ENCODE measurements around the gene TICAM2.
A peak's percentile ranks its signal among the peaks of the same experiment; 100 is the strongest.

The TICAM2 gene

DNA sequence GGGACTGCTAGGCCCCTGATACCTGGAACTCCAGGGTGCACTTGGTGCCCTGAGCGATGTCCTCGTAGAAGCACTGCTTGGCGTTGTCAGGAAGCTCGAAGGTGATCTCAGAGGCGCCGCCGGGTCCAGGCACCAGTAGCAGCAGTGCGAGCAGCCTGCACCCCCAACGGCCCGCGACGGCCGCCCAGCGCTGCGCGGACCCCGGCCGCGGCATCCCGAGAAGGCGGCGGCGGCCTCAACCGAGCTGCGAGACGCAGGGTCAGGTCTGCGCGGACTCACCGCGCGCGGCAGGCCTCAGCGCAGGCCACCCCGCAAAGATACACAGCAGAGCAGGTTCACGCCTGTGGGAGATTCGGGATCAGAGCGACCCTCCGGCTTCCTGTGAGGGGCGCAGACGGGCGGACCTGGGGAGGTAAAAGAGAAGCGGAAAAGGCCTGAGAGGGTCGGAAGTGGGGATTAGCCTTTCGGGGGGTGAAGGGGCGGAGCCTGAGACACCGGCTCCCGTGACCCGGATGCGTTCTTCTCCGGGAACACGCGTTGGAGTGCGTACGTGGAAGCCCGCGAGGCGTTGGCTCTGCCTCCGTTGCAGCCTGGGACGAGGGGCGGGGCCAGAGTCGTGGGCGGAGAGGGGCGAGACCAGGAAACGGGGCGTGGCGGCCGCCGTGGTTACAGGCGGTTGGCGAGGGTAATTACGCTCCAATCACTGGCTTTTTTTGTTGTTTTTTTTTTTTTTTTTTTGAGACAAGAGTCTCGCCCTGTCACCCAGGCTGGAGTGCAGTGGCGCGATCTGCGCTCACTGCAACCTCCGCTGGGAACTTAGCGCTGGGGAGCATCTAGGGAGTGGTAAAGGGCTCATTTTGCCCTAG is 23.5 kb upstream of the TICAM2 start, which contains the start of gene TMED7:
Gene TMED7, minus strand, starts transcription at position 458 of the 866 bp plus-strand sequence. Its CDS starts 244 bp downstream, at position 214.
- peak within 1 kb of the TSS; percentile 90 for H3K4me3 ChIP-seq
- peak within 1 kb of the TSS; percentile 94 to 97 for H3K27ac ChIP-seq
- DNase-seq (ENCODE audit: low spot score): peak; percentile 99
- TF ChIP-seq, protein P1, sequence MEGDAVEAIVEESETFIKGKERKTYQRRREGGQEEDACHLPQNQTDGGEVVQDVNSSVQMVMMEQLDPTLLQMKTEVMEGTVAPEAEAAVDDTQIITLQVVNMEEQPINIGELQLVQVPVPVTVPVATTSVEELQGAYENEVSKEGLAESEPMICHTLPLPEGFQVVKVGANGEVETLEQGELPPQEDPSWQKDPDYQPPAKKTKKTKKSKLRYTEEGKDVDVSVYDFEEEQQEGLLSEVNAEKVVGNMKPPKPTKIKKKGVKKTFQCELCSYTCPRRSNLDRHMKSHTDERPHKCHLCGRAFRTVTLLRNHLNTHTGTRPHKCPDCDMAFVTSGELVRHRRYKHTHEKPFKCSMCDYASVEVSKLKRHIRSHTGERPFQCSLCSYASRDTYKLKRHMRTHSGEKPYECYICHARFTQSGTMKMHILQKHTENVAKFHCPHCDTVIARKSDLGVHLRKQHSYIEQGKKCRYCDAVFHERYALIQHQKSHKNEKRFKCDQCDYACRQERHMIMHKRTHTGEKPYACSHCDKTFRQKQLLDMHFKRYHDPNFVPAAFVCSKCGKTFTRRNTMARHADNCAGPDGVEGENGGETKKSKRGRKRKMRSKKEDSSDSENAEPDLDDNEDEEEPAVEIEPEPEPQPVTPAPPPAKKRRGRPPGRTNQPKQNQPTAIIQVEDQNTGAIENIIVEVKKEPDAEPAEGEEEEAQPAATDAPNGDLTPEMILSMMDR (IDR thresholded peaks at IDR 0.05): no peak

DNA sequence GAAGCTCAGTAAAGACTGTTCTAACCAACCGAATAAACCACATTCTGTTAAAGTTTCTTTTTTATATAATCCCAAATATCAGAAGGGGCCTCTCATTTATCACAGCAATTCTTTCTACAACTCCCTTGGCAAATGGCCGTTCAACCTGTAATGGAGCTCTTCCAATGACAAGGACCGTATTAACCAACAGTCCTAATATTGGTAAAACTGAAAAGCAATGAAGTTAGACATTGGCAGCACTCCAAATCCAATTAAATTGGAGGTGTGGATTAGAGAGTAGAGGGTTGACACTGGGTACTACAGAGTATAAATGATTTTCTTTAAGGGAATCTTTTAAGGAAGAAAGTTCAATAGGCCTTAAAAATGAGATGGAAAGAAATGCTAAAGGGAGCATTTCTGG is 22.7 kb upstream of the TICAM2 start:
- Histone ChIP-seq H3K27ac (peak overlapping the region; percentile 94 to 97), H3K4me3 (peak overlapping the region; percentile 90)
- TF ChIP-seq, protein P1 (IDR thresholded peaks at IDR 0.05): no peak
- DNase-seq (ENCODE audit: low spot score): no peak

DNA sequence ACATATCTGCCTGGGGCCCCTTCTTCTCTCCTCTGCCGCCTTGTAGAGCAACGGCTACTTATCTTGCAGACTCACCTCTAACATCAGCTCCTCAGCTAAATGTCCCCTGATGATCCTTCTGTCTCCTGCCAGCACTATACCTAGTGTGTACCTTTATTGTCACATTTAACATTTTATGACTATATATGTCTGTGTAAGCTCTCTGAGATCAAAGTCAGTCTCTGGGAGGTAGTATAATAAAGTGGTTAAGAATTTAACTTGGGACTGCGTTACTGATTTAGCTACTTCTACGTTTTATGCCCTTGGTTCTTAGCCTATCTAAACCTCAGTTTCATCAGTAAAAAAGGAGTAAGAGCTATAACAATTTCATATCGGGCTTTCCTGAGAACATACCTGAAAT is 21.4 kb upstream of the TICAM2 start:
- Histone ChIP-seq H3K27ac (peak overlapping the region in 1 of 2 donors; percentile 94), H3K4me3 (peak overlapping the region; percentile 90)
- no peak for DNase-seq (ENCODE audit: low spot score)
- TF ChIP-seq, protein P1 (IDR thresholded peaks at IDR 0.05): no peak

DNA sequence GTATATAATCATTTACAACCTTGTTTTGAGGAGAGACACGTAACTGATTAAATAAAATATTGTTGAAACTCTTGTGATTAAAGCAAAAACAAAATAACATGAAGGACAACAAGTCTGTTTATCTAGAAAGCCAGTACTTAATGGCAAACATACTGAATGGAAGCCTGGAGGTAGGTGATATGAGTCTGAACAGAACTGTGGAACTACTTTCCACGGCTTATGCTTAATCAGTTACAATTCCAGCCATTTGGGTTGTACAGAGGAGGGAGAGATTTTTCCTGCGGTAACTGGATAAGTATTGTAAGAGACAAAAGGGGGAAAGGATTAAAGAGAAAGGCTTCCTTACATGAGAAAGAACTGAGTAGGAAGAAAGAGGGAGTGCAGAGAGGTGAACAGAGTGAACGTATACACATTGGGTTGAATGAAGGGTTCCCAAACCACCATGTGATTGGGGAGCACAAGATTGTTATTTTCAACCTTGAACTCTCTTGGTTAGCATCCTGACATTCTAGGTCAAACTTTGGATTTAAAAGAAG is 19.2 kb upstream of the TICAM2 start:
- no peak for DNase-seq (ENCODE audit: low spot score)
- TF ChIP-seq, protein P1 (IDR thresholded peaks at IDR 0.05): no peak
- Histone ChIP-seq H3K27ac (no peak overlapping the region), H3K4me3 (no peak overlapping the region)

DNA sequence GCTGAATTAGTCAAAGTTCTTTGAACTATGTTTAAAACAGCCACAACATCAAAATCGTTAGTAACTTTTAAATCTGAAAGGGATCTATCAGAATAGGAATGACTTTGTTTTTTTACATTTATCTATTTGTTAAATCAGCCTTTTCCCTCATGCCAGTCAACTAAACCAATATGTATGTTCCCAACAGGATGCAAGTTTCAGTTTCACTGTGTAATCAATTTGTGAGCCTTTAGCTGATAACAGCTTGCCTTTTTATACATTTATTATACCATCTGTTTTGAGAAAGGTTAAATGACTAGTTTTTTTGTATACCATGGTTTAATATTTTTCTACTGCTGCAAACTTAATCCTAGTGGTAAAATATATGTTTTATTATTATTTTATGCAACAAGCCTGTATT is 14.6 kb upstream of the TICAM2 start:
- no peak for DNase-seq (ENCODE audit: low spot score)
- H3K27ac ChIP-seq: no peak overlapping the region
- H3K4me3 ChIP-seq: no peak overlapping the region
- TF ChIP-seq, protein P1 (IDR thresholded peaks at IDR 0.05): no peak

DNA sequence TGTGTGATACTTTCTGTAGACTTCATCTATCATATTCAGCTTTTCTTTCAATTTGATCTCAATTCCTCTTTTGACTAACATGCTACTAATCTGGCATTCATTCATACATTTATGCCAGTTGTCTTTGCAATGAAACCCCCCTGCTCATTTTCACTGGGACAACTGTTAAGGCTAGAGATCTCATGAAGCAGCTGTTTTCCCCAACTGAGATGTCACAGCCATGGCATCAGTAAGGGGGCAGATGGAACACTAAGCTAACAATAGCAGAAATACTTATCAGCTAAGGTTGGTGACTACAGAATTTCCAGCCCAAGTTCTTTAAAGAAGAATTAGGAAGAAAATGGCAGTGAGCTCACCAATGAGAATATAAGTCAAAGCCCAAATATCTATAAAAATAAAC is 14.2 kb upstream of the TICAM2 start:
- H3K27ac ChIP-seq: no peak overlapping the region
- TF ChIP-seq, protein P1 (IDR thresholded peaks at IDR 0.05): no peak
- no peak overlapping the region for H3K4me3 ChIP-seq
- no peak for DNase-seq (ENCODE audit: low spot score)

DNA sequence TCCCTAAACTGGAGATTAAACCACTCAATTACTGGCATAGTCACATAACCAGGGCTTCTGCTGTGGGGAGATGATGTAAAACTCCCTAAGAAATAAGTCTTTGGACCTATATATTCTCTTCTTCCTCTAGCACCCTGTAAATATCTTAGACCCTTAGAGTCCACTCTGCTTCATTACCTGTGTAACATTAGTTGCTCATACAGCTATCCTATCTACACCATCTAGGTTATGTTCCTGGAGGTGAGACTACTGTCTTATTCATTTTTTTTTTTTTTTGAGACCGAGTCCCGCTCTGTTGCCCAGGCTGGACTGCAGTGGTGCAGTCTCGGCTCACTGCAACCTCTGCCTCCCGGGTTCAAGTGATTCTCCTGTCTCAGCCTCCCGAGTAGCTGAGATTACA is 9.6 kb upstream of the TICAM2 start:
- TF ChIP-seq, protein P1 (IDR thresholded peaks at IDR 0.05): no peak
- Histone ChIP-seq H3K27ac (no peak overlapping the region), H3K4me3 (no peak overlapping the region)
- no peak for DNase-seq (ENCODE audit: low spot score)
